Gastroesophageal sphincter (tissue), 4 donors: ENCODE data around the gene LPAR5. TPM values are rescaled to one million over a fixed set of nuclear protein-coding genes. Genes with fewer than 3 reads are reported as not detected.

ENCODE experiments used
- ATAC-seq: fragments of 150-250 bp; one replicate; pipeline ENCODE4 v1.9.1; 2016; ENCODE audit warnings: mild to moderate bottlenecking, moderate library complexity
- H3K27ac ChIP-seq, 4 donors: fragments of 200-600 bp; sonication (generic) in 3 of 4; 1 replicate in 3 of 4; 2 replicates in 1 of 4; pipeline ENCODE4 v1.5.1; 2016 to 2019
- H3K27me3 ChIP-seq: fragments of 200-600 bp; sonication (generic); one replicate; pipeline ENCODE4 v1.5.1; 2019
- H3K36me3 ChIP-seq, 2 donors: fragments of 200-600 bp; sonication (generic); one replicate each; pipeline ENCODE4 v1.5.1; 2019; ENCODE audit warnings: control low read depth in 1 of 2
- H3K4me1 ChIP-seq, 3 donors: fragments of 200-600 bp; sonication (generic); 1 replicate in 2 of 3; 2 replicates in 1 of 3; pipeline ENCODE4 v1.5.1; 2016 to 2019; ENCODE audit warnings: control low read depth in 2 of 3
- H3K4me3 ChIP-seq, 2 donors: fragments of 200-600 bp; sonication (generic); one replicate each; pipeline ENCODE4 v1.5.1; 2019; ENCODE audit warnings: mild to moderate bottlenecking in 1 of 2, moderate library complexity in 1 of 2
- H3K9me3 ChIP-seq, 3 donors: fragments of 200-600 bp; sonication (generic); one replicate each; pipeline ENCODE4 v1.5.1; 2017 to 2019; ENCODE audit warnings: control low read depth in 2 of 3
- CTCF ChIP-seq, 4 experiments: fragments of 200-600 bp in 2 of 4; fragments of 450-650 bp in 2 of 4; sonication (generic) in 1 of 4; IDR thresholded peaks; one replicate each; pipeline ENCODE4 v1.5.1; 2017 to 2019; ENCODE audit warnings: antibody characterized with exemption in 4 of 4, mild to moderate bottlenecking in 2 of 4, moderate library complexity in 2 of 4
- EP300 ChIP-seq: sonication (generic); formaldehyde crosslinking; IDR thresholded peaks from one replicate; pipeline ENCODE4 v1.6.1; 2017; ENCODE audit warnings: antibody characterized with exemption, mild to moderate bottlenecking
- POLR2A ChIP-seq, 2 donors: fragments of 450-650 bp; IDR thresholded peaks; one replicate each; pipeline ENCODE4 v1.6.1; 2017; ENCODE audit warnings: antibody characterized with exemption in 2 of 2, mild to moderate bottlenecking in 2 of 2, moderate library complexity in 1 of 2
- POLR2AphosphoS5 ChIP-seq: sonication (generic); formaldehyde crosslinking; IDR thresholded peaks from one replicate; pipeline ENCODE4 v1.6.1; 2017; ENCODE audit warnings: antibody characterized with exemption
- WGBS, 2 donors: methylation state at CpG; one replicate each; pipeline ENCODE4 v1.1.5; 2018; ENCODE audit warnings: low coverage in 1 of 2; 5-methylcytosine and 5-hydroxymethylcytosine counted together
- total RNA-seq, 4 donors: library from RNA; depleted of rRNA; stranded (reverse); fragments of >200 nt; gene quantifications; one replicate each; pipeline ENCODE4 v1.1.0, GENCODE V29; 2016

The LPAR5 gene
- total RNA-seq, 4 donors from 2014 or later: 0.47 to 2.0 (median 1.2) TPM

GRCh38 chr12:6575648-6576047, 60.1 kb downstream of the LPAR5 start:
- Histone ChIP-seq H3K36me3 (peaks cover 3 to 100% of the 10 kb centered on the region in 2 donors), H3K27me3 (no peaks in the 10 kb centered on the region), H3K4me3 (no peak overlapping the region), H3K9me3 (no peaks in the 10 kb centered on the region), H3K4me1 (no peaks in the 10 kb centered on the region), H3K27ac (no peak overlapping the region)
- WGBS, 2 donors: 77 to 82% methylated on average over 4 to 8 of the region's 8 CpGs
- ATAC-seq: no peak
- TF ChIP-seq EP300 (no peak), POLR2A (IDR thresholded peaks at IDR 0.05) (no peak), CTCF (IDR thresholded peaks at IDR 0.05) (no peak), POLR2AphosphoS5 (no peak)

DNA sequence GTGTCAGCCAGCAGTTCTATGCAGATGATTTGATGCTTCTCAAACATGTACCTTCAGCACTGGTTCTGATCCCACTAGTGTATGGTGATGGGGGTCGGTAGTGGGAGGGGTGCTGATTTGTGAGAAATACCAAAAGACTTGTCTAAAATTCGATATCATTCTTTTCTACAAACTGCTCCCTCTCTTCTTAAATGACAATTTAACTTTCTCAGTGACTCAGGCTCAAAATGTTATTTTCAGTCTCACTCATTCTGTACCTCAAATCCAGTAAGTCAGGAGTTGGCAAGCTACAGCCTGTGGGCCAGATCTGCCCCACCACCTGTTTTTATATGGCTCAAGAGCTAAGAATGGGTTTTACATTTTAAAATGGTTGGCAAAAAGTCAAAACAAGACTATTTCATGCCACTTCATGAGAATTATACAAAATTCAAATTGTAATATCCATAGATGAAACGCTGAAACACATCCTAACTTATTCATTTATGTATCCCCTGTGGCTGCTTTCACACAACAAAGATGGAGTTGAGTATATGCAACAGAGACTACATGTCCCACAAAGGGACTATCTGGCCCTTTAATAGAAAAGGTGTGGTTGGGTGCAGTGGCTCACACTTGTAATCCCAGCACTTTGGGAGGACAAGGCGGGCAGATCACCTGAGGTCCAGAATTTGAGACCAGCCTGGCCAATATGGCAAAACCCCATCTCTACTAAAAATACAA, 61.0 kb downstream of the LPAR5 start:
- Histone ChIP-seq H3K4me1 (no peaks in the 10 kb centered on the region), H3K4me3 (no peak overlapping the region), H3K36me3 (peaks cover 3 to 100% of the 10 kb centered on the region in 2 donors), H3K27ac (no peak overlapping the region), H3K27me3 (no peaks in the 10 kb centered on the region), H3K9me3 (no peaks in the 10 kb centered on the region)
- no peak for TF ChIP-seq CTCF (IDR thresholded peaks at IDR 0.05)
- no peak for TF ChIP-seq POLR2AphosphoS5
- no peak for TF ChIP-seq POLR2A (IDR thresholded peaks at IDR 0.05)
- no peak for TF ChIP-seq EP300
- 67 to 72% methylated on average over 3 of the region's 4 CpGs for WGBS, 2 donors
- ATAC-seq: no peak

- TF ChIP-seq POLR2A (IDR thresholded peaks at IDR 0.05): no peak
- TF ChIP-seq CTCF (IDR thresholded peaks at IDR 0.05): no peak
- TF ChIP-seq POLR2AphosphoS5: no peak
- no peak for TF ChIP-seq EP300
- Histone ChIP-seq H3K9me3 (no peaks in the 10 kb centered on the region), H3K27ac (no peak overlapping the region), H3K36me3 (peaks cover 3 to 89% of the 10 kb centered on the region in 2 donors), H3K27me3 (no peaks in the 10 kb centered on the region), H3K4me3 (no peak overlapping the region), H3K4me1 (peaks cover 0 to 12% (median 0%) of the 10 kb centered on the region in 3 donors)
- ATAC-seq: no peak
- 50 to 66% methylated on average over 2 to 6 of the region's 8 CpGs for WGBS, 2 donors
Observed at GRCh38 chr12:6573001-6573400, 62.8 kb downstream of the LPAR5 start.

DNA sequence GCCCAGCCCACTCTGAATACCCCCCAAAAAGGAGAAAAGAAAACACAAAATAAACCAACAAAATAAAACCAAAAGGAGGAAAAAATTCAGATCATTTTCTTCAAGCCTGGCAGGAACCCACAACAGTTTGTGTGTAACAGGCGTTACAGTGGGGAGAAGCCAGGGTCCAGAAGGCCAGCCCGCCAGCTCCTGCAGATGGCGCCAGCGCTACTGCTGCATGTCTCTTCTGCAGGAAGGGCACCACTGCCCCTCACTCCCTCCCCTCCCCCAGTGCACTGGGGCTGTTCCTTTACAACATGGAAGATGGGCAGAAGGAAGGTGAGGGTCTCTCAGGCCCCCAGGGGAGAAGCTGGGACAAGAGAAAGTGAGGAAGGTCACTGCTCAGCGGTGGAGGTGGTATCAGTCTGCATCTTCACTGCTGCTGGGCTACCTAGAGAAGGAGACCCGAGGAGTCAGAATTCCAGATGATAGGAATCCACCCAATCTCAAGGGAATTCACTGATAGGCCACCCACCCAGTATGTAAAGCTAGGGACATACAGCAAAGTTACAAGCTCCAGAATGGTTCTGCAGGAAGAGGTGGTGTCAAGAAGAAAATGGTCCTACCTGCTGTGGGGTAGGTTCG, 65.4 kb downstream of the LPAR5 start:
- Histone ChIP-seq H3K27ac (no peak overlapping the region), H3K9me3 (no peaks in the 10 kb centered on the region), H3K36me3 (peaks cover 0 to 76% of the 10 kb centered on the region in 2 donors), H3K4me1 (peaks cover 0 to 29% (median 0%) of the 10 kb centered on the region in 3 donors), H3K27me3 (no peaks in the 10 kb centered on the region), H3K4me3 (no peak overlapping the region)
- 68 to 80% methylated on average over 1 to 2 of the region's 7 CpGs for WGBS, 2 donors
- ATAC-seq: no peak
- TF ChIP-seq CTCF (IDR thresholded peaks at IDR 0.05) (peak in 1 of 4 experiments; percentile 41), POLR2AphosphoS5 (no peak), POLR2A (IDR thresholded peaks at IDR 0.05) (no peak), EP300 (no peak)
